Endothelial cell of umbilical vein (primary cell): ENCODE measurements around the gene TLE1.

Experiments
- EZH2 ChIP-seq: IDR thresholded peaks from 2 replicates; pipeline ENCODE4 v1.6.1; 2012; ENCODE audit warnings: borderline replicate concordance, low read depth, mild to moderate bottlenecking, moderate library complexity, low read length, inconsistent platforms; ENCODE audit not compliant: severe bottlenecking
- FOS ChIP-seq: IDR thresholded peaks from 2 replicates; pipeline ENCODE4 v1.6.1; 2011; ENCODE audit warnings: mild to moderate bottlenecking, low read length, moderate library complexity, borderline replicate concordance; ENCODE audit not compliant: insufficient read depth
- GATA2 ChIP-seq: IDR thresholded peaks from 2 replicates; pipeline ENCODE4 v1.7.0; 2011; ENCODE audit warnings: low read depth, mild to moderate bottlenecking, moderate library complexity, mixed read lengths, low read length; ENCODE audit not compliant: insufficient read length, insufficient read depth
- JUN ChIP-seq: IDR thresholded peaks from 2 replicates; pipeline ENCODE4 v1.6.1; 2011; ENCODE audit warnings: borderline replicate concordance, low read depth; ENCODE audit not compliant: insufficient read length, insufficient read depth
- POLR2A ChIP-seq: IDR thresholded peaks from 2 replicates; pipeline ENCODE4 v1.6.1; 2012; ENCODE audit warnings: low read depth, mild to moderate bottlenecking, control low read depth, low read length
- POLR2AphosphoS5 ChIP-seq: IDR thresholded peaks from 2 replicates; pipeline ENCODE4 v1.6.1; 2012; ENCODE audit warnings: low read depth, mild to moderate bottlenecking, control low read depth, low read length, moderate library complexity; ENCODE audit not compliant: insufficient read depth
- TF ChIP-seq, protein P1 (sequence below), 2 donors: IDR thresholded peaks; 1 replicate in 1 of 2; 2 replicates in 1 of 2; pipeline ENCODE4 v1.5.1; 2011; ENCODE audit warnings: low read length in 2 of 2, mild to moderate bottlenecking in 2 of 2, moderate library complexity in 2 of 2, control low read depth in 1 of 2, inconsistent platforms in 1 of 2, low read depth in 1 of 2; ENCODE audit not compliant: insufficient read depth in 1 of 2; ENCODE audit errors: extremely low read depth in 1 of 2

DNA sequence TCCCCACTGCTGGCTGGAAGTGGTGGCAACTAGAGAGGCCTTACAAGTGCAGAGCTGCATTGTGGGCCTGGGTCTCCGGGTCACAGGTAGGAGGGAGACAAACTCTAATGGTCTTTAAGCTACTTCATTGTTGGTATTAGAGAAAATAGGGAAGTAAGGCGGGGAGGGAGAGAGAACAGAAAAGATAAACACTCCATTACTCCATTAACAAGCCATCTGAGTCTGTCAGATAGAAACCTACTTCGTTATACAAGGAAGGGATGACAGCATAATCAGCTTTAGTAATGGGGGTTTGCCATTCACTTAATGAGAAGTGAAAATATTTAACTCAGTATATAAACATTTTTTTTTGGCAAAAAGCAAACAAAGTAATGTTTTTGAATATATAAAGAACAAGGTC lies 107.4 kb downstream of the TLE1 start:
- TF ChIP-seq, protein P1, sequence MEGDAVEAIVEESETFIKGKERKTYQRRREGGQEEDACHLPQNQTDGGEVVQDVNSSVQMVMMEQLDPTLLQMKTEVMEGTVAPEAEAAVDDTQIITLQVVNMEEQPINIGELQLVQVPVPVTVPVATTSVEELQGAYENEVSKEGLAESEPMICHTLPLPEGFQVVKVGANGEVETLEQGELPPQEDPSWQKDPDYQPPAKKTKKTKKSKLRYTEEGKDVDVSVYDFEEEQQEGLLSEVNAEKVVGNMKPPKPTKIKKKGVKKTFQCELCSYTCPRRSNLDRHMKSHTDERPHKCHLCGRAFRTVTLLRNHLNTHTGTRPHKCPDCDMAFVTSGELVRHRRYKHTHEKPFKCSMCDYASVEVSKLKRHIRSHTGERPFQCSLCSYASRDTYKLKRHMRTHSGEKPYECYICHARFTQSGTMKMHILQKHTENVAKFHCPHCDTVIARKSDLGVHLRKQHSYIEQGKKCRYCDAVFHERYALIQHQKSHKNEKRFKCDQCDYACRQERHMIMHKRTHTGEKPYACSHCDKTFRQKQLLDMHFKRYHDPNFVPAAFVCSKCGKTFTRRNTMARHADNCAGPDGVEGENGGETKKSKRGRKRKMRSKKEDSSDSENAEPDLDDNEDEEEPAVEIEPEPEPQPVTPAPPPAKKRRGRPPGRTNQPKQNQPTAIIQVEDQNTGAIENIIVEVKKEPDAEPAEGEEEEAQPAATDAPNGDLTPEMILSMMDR (IDR thresholded peaks at IDR 0.05; ENCODE audit: extremely low read depth in 1 of 2, insufficient read depth in 1 of 2, low read depth in 1 of 2, low read length in 2 of 2): no peak
- TF ChIP-seq POLR2AphosphoS5 (no peak), JUN (no peak), POLR2A (no peak), GATA2 (no peak), FOS (no peak), EZH2 (no peak)
